NCI-H446 (cell line): ENCODE results near the gene PTGER4.

Experiments used
- DNase-seq, 2 experiments: peaks; one replicate each; lab custom pipeline; 2025; lab: John Stamatoyannopoulos, UW

PTGER4 gene

DNA sequence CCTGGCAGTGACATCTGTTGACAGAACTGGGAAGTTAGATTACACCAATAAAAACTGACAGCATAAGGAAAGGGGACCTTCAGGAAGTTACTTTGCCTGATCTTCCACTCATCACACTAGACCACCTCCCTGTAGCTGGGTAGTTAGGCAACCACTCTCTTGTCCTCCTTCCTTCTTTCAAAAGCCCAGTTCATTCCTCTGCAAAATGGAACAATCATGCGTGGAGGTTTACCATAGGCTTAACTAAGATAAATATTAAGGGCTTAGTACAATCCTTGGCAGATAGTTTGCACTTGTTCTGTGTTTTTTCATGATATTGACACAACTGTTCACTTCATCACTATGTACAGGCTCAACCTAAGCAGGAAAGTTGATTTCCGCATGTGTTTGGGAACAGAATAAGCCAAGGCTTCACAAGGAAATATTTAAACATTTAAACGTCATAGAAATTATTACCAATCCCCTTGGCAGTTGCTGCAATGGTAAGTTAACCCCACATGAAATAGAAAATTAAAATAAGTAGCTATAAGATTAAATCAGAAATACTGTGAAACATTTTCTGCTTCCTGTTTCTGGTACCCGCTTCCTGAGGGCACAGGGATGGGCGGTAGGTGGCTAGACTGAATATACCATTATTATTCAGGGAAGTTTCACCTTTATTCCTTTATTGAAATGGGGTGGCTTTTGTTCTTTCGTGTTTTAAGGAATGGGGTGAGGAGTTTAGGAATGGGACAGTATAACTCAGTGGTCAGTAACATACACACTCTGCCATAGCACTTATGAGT is 9.9 kb upstream of the PTGER4 start:
- DNase-seq = no peak

DNA sequence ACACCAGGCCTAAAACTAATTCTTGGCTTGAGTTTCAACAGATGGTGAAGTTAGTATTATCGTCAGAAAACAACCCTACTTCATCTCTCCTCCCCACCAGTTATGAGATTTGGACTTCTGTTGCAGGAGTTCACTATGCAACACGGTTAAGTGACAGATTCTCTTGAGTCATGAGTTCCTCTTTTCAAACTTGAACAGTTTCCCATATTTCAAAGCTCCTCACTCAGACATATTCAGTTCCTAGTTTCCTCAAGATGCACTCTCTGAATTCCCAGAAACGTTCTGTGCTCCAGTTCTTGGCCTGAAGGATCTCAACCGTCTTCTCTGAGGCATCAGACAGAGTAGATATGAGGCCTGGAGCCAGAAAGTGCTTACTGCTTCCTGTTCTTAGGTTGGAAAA is 7.3 kb upstream of the PTGER4 start:
- no peak for DNase-seq

DNA sequence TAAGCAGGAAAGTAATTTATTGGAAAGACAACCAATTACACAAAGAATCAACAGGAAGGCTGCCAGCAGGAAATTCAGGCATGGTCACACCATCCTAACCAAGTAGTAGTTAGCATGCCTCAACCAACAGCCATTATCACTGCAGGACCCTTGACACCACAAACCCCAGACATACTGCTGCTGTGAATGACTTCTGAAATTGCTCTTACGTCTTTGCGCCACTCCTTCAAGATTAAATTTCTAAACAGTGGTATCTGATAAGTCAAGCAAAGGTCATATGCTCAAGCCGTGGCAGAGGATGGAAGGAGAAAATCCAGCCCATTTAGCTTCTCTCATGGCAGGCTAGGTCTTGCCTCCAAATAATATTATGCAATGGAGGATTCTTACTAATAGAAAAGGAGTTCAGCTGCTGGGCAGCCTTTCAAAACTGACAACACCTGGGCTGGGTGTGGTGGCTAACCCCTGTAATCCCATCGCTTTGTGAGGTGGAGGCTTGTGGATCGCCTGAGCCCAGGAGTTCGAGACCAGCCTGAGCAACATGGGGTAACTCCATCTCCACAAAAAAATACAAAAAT is 5.0 kb upstream of the PTGER4 start:
- no peak for DNase-seq

DNA sequence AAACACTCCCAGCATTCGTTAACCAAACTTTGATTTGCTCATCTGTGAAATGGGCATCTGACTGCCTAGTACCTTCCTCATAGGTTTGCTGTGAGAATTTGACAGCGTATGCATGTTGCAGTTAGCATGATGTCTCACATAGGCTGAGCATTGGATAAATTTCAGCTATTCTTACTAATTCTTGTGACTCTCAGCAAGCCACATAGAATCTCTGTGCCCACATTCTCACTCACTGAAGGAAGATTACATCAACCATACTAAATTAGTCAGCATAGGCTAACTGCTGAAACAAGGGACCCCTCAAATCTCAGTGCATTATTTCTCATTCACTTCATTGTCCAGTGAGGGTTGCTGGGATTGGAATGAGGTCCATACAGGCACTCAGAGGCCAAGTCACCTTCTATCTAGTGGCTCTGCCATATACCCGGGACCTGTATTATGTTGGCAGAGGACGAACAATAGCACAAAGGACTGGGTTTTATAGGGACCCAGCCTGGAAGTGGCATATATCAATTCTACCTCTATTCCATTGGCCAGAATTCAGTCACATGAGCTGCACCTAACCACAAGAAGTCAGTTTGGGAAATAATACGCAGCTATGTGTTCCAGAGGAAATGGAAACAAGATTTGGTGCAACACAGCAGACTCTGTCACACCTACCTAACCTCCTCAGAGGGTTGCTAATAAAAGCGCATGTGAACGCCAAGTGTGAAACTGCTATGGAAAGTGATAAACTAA is 4.2 kb upstream of the PTGER4 start:
- DNase-seq = no peak

DNA sequence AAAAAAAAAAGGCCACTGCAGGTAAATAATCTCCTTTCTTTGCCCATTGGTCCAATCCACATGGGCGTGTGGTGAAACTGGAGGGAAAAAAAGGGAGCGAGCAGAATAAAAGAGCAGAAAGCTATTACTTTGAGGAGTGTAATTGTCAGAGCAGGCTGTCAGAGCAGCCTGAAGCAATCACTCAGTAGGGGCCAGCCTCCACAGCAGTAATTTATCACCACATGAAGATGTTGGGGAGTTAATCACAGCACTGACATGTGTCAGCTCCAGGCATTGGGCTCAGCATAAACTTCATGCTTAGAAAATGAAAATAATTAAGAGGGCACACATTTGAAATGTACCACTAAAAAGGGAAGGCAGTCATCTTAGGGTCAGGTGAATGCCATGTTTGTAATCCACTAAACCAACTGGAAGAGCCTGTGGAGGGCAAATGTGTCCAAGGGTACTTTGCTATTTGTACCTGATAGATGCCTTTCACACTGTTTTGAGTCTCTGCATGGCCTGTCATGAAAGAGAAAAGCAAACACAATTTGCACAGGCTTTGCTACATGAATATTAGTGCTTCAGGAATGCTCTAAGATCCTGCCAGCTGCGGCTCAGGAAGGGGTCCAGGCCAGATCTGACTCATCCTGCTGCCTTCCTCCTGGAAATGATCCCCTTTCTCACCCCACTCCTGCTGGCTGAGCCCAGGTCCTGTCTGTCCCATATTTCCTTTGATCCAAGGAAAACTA is 2.9 kb upstream of the PTGER4 start:
- no peak for DNase-seq

DNA sequence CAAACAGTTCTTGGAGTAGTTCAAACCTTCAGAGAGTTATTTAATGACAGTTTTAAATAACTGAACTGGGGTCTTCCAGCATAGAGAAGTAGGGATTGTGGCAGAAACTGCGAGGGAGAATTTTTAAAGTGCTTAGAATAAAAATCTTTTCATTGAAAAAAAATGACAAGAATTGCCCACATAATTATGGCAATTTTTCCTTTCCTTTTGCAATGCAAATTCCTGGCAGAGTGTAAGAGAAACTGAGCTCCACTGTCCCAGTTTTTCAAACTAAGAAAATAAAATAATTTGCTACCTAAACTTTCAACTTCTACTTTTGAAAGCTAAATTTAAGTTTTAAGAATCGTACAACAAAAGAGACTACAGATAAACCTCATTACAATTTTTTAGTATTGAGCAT is 2.3 kb upstream of the PTGER4 start:
- no peak for DNase-seq

DNA sequence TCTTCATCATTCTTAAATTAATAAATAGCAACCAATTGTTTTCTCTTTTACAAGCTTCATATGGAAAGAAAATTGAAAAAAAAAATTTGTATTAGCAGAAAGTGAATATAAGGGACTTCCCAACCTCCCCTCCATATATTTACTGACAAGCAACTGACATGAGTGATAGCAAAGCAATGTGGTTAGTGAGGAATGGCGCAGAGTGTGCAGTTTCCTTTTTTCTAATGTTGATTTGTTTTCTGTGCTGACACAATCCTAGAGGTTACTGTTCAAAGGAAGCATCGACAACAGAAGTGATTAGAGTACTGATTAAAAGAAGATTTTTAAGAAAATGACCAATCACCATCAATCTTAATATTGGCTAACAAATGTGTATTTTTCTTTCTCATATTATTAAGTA is 1.7 kb upstream of the PTGER4 start:
- DNase-seq = no peak

DNA sequence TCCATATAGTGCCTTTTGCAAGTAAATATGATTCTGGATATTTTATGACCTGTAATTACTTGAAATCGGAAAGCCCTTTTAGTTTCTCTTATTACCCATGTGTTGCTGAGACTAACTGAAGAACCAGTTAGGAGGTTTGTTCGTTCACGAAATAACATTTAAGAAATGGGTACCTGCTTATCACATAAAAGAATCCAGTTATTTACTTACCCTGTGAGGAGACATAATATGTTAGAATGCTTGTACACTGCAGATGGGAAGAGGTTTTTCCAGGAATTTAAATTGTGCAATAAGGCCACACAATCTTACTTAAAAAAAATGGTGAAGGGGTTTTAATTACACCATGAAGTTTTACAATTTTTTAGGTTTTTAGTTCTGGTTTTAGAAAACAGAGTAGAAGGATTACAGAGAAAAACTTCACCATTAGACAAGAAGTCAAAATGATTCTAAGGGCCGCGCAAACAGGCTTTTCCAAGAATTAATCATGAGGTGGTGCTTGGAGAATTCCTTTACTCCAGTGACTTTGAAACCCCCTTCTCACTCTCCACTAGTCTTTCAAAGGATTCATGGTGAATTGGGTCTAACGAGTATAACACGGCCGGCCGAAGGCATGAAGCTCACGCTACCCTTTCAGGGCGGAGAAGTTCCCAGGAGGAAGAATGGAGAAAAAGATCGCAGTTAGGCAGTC is 1.1 kb upstream of the PTGER4 start:
- no peak for DNase-seq

DNA sequence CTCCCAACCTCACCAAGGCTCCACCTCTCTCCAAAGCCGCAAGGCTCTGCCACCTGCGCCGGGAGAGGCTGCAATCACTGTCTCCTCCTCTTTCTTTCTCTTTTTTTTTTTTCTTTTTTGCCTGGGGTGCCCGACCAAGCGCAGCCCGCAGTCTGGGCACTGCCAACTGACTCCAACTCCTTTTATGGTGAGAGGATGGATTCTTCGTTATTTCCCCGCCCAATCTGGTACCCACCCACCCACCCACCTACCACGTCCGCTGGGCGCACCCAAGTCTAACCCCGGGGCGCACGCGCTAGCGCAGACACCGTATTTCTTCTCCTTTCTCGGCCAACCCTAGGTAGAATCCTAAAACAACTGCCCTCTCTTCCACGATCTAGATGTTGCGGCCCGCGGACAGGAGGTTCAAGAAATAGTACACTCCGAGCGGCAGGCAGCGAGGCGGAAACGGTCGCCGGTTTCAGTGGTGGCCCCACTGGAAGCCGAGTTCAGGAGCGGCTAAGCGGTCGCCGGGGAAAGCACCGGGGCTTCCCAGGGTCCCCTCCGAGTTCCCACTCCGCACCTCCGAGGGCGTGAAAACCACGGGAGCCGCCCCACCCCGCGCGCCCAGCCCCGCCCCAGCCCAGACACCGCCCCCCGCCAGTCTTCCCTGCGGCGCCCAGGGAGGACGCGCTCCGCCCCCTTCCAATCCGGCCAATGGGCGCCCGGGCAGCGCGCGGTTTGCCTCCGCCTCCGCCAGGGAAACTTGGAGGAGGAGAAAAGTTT is 385 bp upstream of the PTGER4 start:
- peak; percentile 41 to 90 for DNase-seq

DNA sequence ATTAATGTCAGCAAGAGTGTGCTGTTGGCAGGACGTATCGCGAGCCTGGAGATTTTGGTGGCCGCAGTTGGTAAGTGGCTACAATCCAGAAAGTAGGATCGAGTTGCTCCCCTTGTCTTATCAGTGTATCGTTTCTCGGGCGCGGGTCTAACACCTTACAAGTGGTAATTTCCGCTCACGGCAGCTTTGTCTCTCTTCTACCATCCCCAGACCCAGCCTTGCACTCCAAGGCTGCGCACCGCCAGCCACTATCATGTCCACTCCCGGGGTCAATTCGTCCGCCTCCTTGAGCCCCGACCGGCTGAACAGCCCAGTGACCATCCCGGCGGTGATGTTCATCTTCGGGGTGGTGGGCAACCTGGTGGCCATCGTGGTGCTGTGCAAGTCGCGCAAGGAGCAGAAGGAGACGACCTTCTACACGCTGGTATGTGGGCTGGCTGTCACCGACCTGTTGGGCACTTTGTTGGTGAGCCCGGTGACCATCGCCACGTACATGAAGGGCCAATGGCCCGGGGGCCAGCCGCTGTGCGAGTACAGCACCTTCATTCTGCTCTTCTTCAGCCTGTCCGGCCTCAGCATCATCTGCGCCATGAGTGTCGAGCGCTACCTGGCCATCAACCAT is 1.1 kb downstream of the PTGER4 start:
- DNase-seq = no peak

DNA sequence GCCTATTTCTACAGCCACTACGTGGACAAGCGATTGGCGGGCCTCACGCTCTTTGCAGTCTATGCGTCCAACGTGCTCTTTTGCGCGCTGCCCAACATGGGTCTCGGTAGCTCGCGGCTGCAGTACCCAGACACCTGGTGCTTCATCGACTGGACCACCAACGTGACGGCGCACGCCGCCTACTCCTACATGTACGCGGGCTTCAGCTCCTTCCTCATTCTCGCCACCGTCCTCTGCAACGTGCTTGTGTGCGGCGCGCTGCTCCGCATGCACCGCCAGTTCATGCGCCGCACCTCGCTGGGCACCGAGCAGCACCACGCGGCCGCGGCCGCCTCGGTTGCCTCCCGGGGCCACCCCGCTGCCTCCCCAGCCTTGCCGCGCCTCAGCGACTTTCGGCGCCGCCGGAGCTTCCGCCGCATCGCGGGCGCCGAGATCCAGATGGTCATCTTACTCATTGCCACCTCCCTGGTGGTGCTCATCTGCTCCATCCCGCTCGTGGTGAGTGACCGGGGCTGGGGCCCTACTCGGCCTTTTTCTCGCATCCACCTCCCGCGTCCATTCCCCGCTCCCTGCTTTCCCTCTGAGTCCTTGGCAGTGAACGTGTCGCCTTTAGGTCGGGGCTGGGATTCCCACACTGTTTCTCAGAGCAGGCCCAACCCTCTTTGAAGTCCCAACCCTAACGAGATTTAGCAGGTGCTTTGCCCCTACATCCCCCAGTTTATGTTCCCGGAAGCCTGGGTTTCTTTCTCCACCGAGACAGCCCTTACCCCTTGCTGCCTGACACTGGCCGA is 1.8 kb downstream of the PTGER4 start:
- no peak for DNase-seq

DNA sequence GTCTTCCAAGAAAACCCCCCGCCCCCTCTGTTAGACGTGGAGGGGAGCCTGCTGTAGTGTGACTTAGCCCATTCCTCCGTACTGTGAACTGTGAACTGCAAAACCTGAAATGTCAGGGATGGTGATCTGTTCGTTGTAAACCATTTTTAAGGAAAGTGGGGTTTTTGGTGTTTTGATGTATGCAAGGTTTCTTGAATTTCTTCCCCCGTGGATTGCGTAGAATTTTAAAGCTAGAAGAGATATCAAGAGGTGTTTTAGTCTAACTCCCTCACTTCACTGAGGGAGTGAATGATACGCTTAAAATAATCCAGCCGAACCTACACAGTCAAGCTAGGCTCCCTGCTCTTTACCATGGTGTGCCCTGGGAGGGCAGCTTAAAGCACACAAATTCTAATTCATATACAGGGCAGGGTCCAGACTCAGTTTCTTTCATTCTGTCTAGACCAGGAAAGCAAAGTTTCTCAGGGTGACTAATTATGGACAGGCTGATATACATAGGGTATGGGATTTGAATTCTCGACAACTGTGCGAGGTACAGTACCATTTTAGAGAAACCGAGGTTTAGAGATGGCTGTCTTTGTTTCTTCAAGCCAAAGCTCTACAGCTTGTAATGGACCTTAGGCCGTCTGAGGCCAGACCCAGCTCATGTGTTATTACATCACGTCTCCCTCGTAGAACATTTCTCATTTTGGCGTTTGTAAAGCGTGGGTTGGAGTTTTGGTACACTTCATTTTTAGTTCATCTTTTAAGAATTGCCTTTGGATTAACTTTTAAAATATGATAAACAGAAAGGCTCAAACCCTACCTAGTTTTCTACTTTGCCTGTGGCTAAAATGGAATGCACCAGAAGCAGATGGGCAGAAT is 2.7 kb downstream of the PTGER4 start:
- DNase-seq = no peak

DNA sequence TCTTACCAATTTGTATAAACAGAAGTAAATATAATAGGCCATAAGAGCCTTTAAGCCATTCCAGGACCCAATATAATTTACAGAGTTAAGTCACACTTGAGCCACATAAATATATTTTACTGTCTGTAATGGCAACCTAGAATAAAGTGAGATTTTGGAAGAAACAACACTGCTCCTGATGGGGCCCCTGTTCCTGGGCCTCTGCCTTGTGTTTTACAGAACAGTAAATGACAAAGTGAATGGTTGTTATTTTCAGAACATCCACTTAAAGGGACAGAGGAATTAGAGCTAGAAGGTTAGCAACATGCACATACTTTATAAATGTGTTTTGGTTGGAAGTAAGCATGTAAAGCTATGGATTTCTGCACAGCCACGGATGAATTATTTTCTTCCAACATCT is 3.6 kb downstream of the PTGER4 start:
- DNase-seq = no peak

DNA sequence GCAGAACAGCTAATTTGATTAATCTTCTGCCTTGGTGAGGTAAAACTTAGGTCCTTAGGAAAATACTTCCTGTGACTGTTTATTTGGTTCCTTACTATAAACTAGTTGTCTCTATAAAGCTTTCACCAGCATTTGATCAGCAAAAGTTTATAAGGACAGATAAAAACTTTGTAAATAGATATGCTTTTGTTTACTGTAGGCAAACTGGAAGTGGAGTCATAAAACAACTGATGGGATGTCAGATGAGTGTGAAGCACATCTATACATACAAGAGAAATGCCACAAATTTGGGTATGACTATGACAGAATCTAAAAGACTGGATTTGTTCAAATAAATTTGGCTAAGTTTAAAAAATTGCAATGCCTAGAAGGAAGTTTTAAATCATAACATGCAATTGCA is 5.5 kb downstream of the PTGER4 start:
- DNase-seq = no peak

DNA sequence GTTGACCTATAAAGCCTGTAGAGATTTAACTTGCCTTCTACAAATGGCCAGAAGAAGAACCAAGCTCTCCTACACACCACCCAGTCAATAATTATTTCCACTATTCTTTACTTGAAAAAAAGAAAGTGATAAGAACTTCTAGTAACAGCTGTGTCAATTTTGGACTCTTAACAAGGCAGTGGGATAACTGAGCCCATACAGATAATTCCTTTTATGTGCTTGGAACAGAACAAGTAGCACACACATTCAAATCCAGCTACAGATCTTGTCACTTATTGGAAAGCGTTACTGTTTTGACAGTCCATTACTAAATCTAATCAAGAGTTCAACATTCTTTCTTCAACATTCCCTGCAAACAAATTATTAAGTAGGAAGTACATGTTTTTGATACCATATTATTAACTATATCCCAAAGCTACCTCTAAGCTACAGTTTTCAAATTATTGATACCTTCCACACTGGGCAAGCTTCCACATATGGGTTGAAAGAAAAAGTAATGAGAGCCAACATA is 6.3 kb downstream of the PTGER4 start:
- DNase-seq = no peak

DNA sequence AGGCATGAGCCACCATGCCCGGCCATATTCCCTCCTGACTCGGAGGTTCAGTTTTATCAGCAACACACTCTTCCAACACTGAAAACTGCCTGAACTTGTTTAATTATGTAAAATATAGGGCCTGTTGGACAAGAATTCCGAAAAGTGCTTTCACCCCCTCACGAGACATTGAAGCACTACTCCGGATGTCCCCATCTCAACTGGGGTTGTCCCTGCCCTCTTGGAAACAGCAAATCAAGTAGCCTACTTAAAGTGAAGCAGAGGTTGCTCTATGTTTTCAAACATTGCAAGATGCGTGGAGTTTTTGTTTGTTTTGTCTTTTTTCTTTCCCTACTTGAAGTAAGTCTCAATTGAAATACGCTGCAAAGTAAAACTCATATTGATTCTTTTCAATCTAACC is 7.6 kb downstream of the PTGER4 start:
- no peak for DNase-seq

DNA sequence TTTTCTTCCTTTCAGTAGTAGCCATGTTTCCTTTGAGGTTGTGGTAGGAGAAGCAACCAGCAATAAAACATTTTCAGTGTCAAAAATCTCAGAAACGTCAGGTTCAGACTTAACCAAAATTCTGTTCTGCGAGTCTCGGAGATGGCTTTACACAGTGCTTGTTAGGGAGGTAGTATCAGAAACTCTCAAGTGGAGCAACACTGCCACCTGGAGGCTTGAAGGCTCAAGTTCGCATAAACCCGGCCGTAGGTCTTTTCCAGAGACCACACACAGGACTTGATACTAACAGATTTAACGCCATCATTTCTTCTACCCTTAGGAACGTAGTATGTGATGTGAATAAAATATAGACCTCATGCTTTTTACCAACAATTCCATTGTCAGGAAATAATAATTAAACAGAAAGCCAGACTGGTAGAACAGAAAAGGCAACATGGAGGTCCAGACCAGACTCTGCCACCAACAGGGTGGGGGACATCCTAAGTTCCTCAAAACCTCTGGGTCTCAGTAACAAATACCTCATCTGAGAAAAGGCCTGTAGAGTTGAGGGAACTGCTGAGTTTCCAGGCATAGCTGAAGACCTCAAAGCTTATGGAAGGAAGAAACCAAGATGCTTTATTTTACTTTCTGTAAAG is 8.5 kb downstream of the PTGER4 start:
- peak; percentile 94 for DNase-seq

DNA sequence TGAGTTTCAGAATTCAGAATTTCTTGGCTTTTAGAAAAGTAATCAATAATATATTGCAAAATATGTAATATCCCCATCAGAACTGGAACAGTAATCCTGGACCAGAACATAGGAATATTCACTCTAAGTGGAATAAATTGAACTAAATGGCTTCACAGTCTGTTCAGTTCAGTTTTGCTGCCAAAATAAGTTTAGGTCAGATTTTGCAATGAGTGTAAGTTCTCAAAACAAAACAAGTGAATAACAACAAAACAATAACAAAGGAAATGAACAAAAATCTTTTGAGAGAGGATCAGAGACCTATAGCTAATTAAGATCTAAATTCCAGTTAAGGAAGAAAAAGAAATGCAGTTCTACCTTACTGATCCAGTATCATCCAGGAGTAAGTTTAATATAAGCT is 9.3 kb downstream of the PTGER4 start:
- DNase-seq = no peak
